SKM-1 treated with dmso at 0.1 percent for 144 hours (cell line): ENCODE data around the gene CTAGE1.
"Not testable (repeated sequence)": the region's sequence is repeated elsewhere in the genome, so short reads cannot be mapped to it uniquely, and the experiment has no call there.

Experiments
- DNase-seq: peaks from one replicate; lab custom pipeline; 2025; ENCODE audit not compliant: unreplicated experiment; lab: John Stamatoyannopoulos, UW

Gene CTAGE1

DNA sequence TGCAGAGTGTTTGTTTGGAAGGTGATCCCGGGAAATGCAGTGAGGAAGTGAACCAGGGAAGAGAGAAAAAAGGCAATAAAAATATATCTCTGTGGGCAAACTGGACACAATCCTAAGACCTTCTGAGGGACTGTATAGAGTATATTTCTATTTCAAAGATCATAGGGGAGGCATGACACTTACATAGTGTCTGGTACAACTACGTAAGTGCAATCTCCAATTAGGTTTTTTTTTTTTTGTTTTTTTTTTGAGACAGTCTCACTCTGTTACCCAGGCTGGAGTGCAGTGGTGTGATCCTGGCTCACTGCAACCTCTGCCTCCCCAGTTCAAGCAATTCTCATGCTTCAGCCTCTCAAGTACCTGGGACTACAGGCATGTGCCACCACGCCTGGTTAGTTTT lies 24.6 kb downstream of the CTAGE1 start:
- not testable (repeated sequence) for DNase-seq

- no peak for DNase-seq
Measured at GRCh38 chr18:22391407-22392345, 26.0 kb downstream of the CTAGE1 start.

GRCh38 chr18:22387787-22388186 lies 29.9 kb downstream of the CTAGE1 start:
- no peak for DNase-seq

DNA sequence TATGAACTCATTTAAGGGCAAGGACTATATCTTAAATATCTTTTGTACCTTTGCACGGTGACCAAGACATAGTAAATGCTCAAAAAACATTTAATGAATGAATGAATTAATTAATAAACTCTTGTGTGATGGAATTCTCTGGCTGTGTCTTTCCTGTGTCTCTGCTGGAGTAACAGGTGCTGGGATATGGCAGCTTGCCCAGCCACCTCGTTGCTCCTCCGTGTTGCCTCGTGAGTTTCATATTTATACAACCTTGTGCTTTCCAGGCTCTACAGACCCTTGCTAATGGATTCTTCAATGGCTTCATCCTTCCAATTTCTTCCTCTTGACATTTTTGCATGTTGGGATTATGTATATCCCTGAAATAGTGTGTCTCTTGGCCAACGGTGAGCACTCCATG lies 30.4 kb downstream of the CTAGE1 start:
- DNase-seq, result no peak

GRCh38 chr18:22385718-22386117 lies 32.0 kb downstream of the CTAGE1 start:
- DNase-seq, result no peak

GRCh38 chr18:22378672-22379282 lies 38.9 kb downstream of the CTAGE1 start:
- DNase-seq, result peak; percentile 38

- no peak for DNase-seq
Measured at GRCh38 chr18:22377769-22378168, 39.9 kb downstream of the CTAGE1 start.

DNA sequence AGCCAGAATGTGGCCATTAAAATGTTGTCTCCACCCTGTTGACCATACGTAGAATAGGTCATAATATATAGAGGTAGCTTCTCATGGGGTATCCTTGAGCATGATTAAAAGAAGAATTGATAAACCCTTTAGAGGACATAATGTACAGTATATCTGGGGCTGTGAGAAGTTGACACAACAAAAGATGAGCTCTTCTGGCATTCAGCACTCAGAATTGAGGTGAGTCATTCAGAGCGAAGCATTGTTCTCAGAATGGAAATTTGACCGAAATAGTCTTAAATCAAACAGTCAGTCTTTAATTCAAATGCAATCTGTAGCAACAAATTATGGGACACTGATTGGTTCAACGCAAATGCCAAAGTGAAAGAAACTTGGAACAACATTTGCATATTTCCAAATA lies 47.3 kb downstream of the CTAGE1 start:
- no peak for DNase-seq

- no peak for DNase-seq
Measured at GRCh38 chr18:22368021-22368420, 49.7 kb downstream of the CTAGE1 start.

DNA sequence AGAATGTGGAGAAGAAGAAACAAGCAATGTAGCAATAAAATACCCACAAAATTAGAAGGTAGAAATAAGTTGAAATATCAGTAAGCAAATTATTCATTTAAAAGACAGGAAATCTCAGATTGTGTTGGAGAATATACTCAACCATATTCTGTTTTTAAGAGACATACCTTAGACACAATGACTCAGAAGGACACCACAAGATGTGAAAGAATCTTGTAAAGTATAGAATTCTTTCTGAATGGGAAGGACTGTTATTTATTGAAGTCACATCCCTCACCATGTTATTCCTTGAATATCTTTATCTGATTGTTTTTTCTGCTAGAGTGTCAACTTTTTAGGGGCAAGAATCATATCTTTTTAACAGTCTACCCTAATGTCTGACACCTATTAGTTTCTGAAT lies 50.4 kb downstream of the CTAGE1 start:
- no peak for DNase-seq

- DNase-seq, result no peak
Measured at GRCh38 chr18:22363867-22364463, 53.8 kb downstream of the CTAGE1 start.
